Ecto neural progenitor cell (in vitro differentiated cells): ENCODE data around the gene CCDC34.
"Not testable (repeated sequence)": the region's sequence is repeated elsewhere in the genome, so short reads cannot be mapped to it uniquely, and the experiment has no call there.

Experiments used
- DNase-seq: peaks from one replicate; pipeline ENCODE4 v3.0.0-alpha.2; 2018; ENCODE audit warnings: low spot score

Gene CCDC34

DNA sequence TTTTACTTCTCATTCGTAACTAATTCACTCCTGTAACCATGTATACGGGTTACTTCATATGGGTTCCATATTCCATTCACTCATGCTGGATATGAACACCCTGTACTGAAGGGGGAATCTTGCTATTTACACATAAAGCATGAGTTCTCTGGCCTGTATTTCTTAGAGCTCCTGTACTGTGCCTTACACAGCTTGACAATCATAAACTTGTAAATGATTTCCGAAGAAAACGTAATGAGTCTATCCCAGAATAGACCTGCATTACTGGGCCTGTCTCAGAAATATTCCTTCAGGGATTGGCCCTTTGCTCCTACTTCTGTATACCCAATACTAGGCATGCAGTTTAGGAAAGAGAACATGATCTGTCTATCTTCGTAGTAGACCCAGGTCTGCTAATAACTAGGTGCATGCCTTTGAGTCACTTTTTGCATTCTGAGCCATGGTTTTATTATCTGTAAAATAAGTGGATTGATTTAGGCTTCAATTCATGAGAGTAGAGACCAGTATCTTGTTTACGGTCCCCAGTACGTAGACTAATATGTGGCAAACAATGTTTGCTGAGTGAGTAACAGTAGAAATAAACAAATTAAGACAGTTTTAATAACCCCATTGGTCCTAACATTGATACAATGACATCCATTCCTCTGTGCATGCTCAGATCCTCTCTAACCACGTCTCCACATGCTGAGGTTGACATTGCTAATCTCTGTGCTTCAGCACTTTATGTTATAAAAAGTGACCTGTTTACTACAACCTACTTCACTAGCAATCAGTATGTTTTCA lies 1.2 kb downstream of the CCDC34 start:
- no peak for DNase-seq

DNA sequence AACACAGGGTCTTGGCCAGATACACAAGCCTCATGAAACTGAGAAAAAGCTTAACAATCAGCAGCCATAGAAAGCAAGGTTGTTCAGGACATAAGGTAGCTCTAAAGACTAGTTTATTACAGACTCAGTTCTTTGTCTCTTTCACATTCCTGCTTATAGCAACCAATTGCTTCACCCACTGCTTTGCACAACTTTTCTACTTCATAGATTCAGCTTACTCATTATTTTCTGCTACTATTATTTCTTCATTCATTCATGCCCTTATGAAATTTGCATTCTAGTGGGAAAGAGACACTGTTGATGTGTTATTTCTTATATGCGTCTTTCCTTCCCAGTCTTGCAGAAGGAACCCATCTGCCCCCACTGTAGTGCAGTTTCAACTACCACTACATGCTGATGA lies 4.7 kb downstream of the CCDC34 start:
- DNase-seq = no peak

- DNase-seq = no peak
These were observed 5.8 kb downstream of the CCDC34 start for GRCh38 chr11:27357250-27357649.

DNA sequence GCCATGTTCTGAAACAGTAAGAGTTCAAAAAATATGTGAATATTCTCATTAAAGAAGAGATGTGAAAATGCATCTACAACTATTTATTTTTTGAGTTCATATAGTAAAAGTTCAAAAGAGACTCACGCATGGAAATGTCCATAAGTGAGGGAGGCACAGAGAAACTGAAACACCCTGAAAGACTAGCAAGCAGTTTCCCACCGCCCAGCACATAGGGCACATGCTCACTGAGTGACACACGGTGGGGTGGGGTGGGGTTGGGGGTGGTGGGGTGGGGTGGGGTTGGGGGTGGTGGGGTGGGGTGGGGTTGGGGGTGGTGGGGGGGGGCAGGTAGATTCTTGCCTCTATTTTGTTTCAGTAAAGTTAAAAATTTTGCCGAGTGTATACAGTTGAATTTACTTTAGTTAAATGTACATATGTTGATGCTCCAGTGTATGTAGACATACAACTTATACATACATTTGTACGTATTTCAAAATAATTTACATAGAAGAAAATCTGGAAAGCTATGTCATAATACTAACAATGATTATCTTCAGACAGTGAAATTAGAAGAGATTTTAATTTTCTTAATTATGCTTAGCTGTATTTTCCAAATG lies 6.3 kb downstream of the CCDC34 start:
- no peak for DNase-seq

- DNase-seq = no peak
These were observed 7.4 kb downstream of the CCDC34 start for GRCh38 chr11:27355575-27356104.

- no peak for DNase-seq
These were observed 8.6 kb downstream of the CCDC34 start for GRCh38 chr11:27354359-27354965.

- DNase-seq = no peak
These were observed 9.2 kb downstream of the CCDC34 start for GRCh38 chr11:27353593-27354358.

GRCh38 chr11:27352781-27353180 lies 10.2 kb downstream of the CCDC34 start:
- no peak for DNase-seq

GRCh38 chr11:27350511-27350910 lies 12.5 kb downstream of the CCDC34 start:
- no peak for DNase-seq

DNA sequence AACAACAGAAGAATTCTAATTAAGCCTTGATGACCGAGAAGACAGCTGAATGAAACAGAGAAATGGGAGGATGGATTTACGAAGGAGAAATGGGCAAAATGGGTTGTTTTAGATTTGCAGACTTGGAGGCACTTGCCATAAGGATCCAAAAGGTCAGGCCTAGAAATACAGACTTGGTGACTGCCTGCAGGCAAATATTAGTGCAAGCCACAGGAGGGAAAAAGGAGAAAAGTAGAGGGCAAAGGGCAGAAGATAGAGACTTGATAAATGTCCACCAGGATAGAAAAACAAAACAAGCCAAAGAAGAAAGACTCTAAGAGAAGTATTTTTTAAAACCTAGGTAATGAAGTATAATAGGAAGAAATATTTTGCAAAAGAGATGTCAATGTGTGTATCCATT lies 13.1 kb downstream of the CCDC34 start:
- no peak for DNase-seq

DNA sequence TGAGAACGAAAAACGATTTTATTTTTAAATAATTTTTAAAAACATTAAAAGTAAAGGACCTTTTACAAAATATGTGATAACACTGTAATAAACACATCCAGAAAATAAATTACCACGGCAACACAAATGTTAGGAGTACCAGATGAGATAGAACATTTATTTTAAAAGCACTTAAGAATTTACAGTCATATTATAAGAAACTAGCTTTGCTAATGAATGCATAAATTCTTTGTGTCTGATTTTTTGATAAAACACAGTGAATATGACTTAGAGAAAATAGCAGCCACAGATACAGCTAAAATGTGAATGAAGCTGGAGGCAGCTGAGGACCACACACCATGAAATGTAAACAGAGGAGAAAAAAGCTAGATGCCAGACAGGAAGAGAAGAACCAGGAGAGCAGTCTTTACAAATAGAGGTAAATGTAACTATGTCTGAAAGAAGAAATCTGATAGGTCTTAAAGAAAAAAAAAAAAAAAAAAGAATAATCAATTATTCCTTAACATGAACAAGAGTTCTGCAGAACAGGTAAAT lies 14.6 kb downstream of the CCDC34 start:
- no peak for DNase-seq

DNA sequence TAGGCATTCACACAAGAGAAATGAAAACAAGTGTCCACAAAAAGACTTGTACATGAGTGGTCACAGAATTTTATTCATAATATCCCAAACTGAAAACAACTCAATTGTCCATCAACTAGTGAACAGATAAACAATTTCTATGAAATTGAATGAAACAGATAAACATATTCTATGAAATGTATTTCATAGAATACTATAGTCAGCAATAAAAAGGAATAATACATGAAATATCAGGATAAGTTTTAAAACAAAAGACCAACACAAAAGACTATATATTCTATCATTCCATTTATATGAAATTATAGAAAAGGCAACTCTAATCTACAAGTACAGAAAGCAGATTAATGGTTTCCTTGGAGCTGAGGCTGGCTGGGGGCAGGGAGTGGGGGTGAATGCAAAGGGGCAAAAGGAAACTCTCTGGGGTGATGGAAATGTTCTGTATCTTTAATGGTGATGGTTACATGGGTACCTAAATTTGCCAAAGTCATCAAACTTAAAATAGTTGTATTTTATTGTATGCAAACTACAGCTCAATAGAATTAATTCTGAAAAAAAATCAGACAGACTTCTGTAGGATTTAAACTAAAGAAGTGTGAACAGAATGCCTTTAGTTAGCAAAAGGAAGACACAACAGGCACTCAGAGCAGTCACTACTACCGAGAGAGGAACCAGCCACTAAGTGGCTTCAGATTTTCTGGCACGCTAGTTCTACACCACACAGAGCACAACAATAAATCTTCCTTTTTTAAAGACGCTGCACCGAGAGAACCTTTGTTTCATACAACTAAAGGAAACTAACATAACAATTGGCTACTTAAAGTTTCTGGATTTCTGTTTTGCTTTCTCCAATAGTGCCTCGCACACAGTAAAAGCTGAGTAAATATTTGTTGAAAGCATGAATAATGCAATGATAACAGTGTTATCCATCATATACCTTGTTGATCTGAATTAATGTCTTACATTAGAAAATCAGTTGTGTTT lies 15.4 kb downstream of the CCDC34 start:
- no peak for DNase-seq

GRCh38 chr11:27339941-27340340 lies 23.1 kb downstream of the CCDC34 start:
- DNase-seq = no peak

DNA sequence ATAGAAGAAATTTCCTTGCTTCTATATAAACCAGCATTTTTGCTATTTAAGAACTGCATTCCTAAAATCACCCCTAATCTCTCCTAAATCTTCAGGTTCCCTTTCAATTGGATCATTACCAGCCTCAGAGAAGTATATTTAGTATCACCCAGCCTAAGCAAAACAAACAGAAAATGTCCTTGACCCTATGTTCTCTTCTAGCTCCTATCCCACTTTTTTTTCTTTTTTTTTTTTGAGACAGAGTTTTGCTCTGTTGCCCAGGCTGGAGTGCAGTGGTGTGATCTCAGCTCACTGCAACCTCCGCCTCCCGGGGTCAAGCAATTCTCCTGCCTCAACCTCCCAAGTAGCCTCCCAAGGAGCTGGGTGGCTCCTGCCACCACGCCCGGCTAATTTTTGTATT lies 28.3 kb downstream of the CCDC34 start:
- not testable (repeated sequence) for DNase-seq

DNA sequence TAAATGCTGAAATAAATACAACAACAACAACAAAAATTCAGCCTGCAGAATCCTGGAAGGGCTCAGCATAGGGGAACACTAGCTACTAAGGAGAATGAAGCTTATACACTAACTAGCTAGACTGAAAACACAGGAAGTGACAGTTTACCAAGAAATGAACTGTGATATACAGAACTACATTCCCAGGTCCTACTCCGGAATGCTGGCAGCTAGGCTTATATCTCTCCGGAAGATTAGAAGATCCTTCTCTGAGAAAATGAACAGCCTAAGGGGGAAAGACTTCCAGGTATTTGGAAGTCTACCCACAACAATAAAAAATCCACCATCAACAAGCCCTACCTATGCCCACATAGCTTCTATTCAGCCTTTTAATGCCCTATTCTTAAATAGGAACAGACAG lies 31.0 kb downstream of the CCDC34 start:
- DNase-seq = no peak

DNA sequence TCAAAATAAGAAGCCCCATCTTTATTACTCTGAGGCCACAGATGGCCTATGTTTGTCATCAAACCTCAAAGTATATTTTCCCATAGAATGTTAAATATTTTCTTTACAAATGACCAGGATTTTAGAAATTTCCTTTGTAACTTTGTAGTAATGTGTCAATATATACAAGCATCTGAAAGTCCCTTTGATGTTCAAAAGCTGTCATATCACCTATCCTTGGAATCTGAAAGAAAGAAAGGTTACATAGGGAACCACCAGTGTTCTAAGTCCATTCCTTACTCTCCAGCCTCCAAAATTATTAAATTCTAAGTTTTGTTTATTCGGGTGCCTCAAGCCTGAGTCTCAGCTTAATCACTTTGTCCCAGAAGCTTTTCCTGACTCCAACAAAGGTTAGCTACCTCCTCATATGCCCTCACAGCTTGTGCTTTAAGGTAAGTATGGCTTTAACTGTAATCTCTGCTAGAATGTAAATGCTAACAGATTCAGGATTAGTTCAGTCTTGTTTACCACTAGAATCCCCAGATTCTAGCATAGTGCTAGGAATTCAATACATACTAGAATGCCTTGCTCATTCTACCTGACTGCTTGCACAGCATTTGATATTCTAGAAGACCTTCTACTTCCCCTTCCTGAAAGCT lies 32.3 kb downstream of the CCDC34 start:
- no peak for DNase-seq

- DNase-seq = no peak
These were observed 33.0 kb downstream of the CCDC34 start for GRCh38 chr11:27329867-27330632.

DNA sequence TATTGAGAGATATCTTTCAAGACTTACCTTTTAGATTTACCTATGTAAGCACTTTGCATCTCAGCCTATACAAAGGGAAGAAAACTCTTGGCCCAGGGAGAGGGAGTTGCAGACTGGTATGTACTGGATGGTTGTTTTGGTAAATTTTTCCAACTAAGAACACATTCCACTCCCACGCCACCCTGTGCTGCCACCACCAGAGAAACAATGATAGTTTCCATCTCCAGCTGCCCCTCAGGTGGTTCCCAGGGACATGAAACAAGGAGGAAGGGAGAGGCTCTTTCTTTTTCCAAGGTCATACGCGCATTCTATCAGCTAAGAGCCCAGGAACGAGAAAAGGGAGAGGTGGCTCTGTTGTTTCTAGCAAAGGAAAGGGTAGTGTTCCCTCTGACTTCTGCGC lies 34.4 kb downstream of the CCDC34 start:
- DNase-seq = no peak

GRCh38 chr11:27327064-27327463 lies 36.0 kb downstream of the CCDC34 start:
- not testable (repeated sequence) for DNase-seq

DNA sequence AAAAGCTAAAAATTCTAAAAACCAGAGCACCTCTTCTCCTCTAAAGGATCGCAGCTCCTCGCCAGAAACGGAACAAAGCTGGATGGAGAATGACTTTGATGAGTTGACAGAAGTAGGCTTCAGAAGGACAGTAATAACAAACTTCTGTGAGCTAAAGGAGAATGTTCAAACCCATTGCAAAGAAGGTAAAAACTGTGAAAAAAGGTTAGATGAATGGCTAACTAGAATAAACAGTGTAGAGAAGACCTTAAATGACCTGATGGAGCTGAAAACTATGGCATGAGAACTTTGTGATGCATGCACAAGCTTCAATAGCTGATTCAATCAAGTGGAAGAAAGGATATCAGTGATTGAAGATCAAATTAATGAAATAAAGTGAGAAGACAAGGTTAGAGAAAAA lies 40.8 kb downstream of the CCDC34 start:
- not testable (repeated sequence) for DNase-seq
